Activated B cell treated with CpG ODN at 0.5 μM for 24 hours (primary cell): ENCODE results near the gene TBL3. TPM values are rescaled to one million over a fixed set of nuclear protein-coding genes. Genes with fewer than 3 reads are reported as not detected.
A peak's percentile ranks its signal among the peaks of the same experiment; 100 is the strongest.

ENCODE experiments used
- ATAC-seq: fragments of 200-7000 bp; cut with Tn5 transposase; one replicate; pipeline ENCODE4 v1.10.0; 2021; ENCODE audit warnings: low read depth, mild to moderate bottlenecking, moderate library complexity
- CTCF ChIA-PET: fragments of 350-600 bp; sonication (Branson Sonifier 250); formaldehyde crosslinking; loops from one replicate; lab custom pipeline; 2021; ENCODE audit warnings: antibody characterized with exemption; lab: Charles Lee
- POLR2A ChIA-PET: fragments of 350-600 bp; sonication (Branson Sonifier 250); formaldehyde crosslinking; loops from one replicate; lab custom pipeline; 2021; ENCODE audit warnings: antibody characterized with exemption; lab: Charles Lee
- DNase-seq: peaks from one replicate; pipeline ENCODE4 v3.0.0; 2022
- H3K27ac Mint-ChIP-seq: one replicate; pipeline ENCODE4 v1.8.0; 2020; ENCODE audit warnings: mixed read lengths
- H3K27me3 Mint-ChIP-seq: one replicate; pipeline ENCODE4 v1.8.0; 2021; ENCODE audit warnings: mixed read lengths
- H3K36me3 Mint-ChIP-seq: one replicate; pipeline ENCODE4 v1.8.0; 2021; ENCODE audit warnings: low read depth, mixed read lengths
- H3K4me1 Mint-ChIP-seq: one replicate; pipeline ENCODE4 v1.8.0; 2021; ENCODE audit warnings: mixed read lengths
- H3K4me3 Mint-ChIP-seq: one replicate; pipeline ENCODE4 v1.8.0; 2020; ENCODE audit warnings: mild to moderate bottlenecking, mixed read lengths
- H3K9me3 Mint-ChIP-seq: one replicate; pipeline ENCODE4 v1.8.0; 2020; ENCODE audit warnings: mixed read lengths
- intact Hi-C: fragments of 100-400 bp; cut with micrococcal nuclease; formaldehyde crosslinking; loops from one replicate; pipeline ENCODE4 v1.15.1; 2024
- total RNA-seq: library from RNA; stranded (reverse); gene quantifications from 2 replicates; pipeline ENCODE4 v1.2.3, GENCODE V29; 2022
- TF ChIP-seq, protein P1 (sequence below): fragments of 200-600 bp; IDR thresholded peaks from one replicate; pipeline ENCODE4 v1.8.0; 2022; ENCODE audit warnings: antibody characterized with exemption, mild to moderate bottlenecking

TBL3 gene
- total RNA-seq, 1 donor from 2014 or later, result 44.2 TPM

DNA sequence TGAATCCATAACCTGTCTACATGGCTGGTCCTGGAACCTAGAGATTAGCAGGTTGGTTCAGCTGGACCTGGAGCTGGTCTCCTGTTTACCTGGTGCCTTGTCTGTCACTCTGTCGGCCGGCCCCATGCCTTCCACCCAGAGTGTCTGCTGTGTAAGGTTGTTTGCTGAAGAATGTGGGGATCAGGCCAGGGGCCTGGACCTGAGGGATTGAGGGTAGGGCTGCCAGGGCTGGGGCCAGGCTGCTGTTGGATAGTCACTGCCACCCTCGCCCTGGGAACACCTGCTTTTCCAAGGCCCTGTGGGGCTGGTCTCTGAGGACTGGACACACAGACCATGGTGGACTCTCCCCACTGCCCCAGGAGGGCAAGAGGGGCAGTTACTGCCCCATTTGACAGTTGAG is 56.3 kb downstream of the TBL3 start:
- TF ChIP-seq, protein P1, sequence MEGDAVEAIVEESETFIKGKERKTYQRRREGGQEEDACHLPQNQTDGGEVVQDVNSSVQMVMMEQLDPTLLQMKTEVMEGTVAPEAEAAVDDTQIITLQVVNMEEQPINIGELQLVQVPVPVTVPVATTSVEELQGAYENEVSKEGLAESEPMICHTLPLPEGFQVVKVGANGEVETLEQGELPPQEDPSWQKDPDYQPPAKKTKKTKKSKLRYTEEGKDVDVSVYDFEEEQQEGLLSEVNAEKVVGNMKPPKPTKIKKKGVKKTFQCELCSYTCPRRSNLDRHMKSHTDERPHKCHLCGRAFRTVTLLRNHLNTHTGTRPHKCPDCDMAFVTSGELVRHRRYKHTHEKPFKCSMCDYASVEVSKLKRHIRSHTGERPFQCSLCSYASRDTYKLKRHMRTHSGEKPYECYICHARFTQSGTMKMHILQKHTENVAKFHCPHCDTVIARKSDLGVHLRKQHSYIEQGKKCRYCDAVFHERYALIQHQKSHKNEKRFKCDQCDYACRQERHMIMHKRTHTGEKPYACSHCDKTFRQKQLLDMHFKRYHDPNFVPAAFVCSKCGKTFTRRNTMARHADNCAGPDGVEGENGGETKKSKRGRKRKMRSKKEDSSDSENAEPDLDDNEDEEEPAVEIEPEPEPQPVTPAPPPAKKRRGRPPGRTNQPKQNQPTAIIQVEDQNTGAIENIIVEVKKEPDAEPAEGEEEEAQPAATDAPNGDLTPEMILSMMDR, result no peak
- ATAC-seq, result no peak
- H3K9me3 Mint-ChIP-seq, result no peaks in the 10 kb centered on the region
- no peak overlapping the region for H3K27ac Mint-ChIP-seq
- peaks cover 12% of the 10 kb centered on the region for H3K4me1 Mint-ChIP-seq
- no peaks in the 10 kb centered on the region for H3K36me3 Mint-ChIP-seq
- peaks cover 8% of the 10 kb centered on the region for H3K27me3 Mint-ChIP-seq
- ChIA-PET POLR2A (interaction anchor here (0.6 to 1.6 kb wide), 2 partner anchors 127 to 628 kb away, joined by 9 to 12 read pairs; partner anchors contain the start of gene TRAF7), CTCF (interaction anchor here (1.8 kb wide), 1 partner anchor 112 kb away, joined by 7 read pairs; no protein-coding TSS in a partner anchor)
- DNase-seq, result no peak
- intact Hi-C loops, result no loop called here
- H3K4me3 Mint-ChIP-seq, result peak overlapping the region; percentile 69

DNA sequence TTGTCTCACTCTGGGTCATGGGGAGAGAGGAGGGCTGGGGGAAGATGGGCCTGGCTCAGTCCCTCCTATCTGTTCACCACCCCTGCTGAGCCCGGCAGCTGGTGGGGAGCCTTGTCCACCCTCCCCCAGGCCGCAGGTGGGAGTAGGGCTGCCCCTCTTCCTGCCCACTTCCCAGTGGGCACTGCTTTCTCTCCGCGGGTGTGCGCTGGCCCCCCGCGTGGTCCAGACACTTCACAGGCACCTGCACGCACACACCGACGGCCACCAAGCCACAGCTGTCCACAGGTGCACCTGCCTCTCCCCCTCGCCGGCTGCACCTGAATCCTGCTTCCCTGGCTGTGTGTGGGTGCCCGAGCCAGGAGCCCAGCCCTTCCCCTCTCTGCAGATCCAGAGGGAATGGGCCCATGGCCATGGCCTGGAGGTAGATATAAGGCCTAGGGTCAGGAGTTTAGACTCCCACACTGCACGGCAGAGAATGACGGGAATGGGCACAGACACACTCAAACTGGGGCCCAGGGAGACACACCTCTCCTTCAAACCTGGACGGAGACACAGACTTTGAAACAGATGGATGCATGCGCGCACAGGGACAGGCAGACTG is 56.9 kb downstream of the TBL3 start:
- Mint-ChIP-seq H3K4me3 (no peak overlapping the region), H3K9me3 (no peaks in the 10 kb centered on the region), H3K36me3 (no peaks in the 10 kb centered on the region), H3K27me3 (peaks cover 8% of the 10 kb centered on the region), H3K4me1 (peaks cover 10% of the 10 kb centered on the region), H3K27ac (no peak overlapping the region)
- POLR2A ChIA-PET, result interaction anchor here (0.6 kb wide), 1 partner anchor 628 kb away, joined by 9 read pairs; no protein-coding TSS in a partner anchor
- intact Hi-C loops, result no loop called here
- DNase-seq (no peak), ATAC-seq (no peak)
- CTCF ChIA-PET, result interaction anchor here (1.8 kb wide), 1 partner anchor 112 kb away, joined by 7 read pairs; no protein-coding TSS in a partner anchor
- TF ChIP-seq, protein P1, result no peak

DNA sequence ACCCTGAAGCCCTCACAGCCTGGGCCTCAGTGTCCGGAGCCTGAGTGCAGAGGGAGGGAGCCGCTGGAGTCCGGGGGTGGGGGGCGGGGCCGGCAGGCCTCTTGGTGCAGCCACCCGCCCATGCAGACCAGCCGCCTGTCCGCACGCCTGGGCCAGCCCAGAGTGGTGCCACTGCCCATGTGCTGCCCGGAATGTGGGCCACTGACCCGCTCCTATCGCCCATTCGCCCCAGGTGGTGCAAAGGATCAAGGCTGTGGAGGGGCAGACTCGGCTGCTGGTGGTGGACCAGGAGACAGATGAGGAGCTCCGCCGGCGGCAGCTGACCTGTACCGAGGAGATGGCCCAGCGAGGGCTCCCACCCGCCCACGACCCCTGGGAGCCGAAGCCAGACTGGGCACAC is 57.5 kb downstream of the TBL3 start:
- TF ChIP-seq, protein P1, result no peak
- ChIA-PET POLR2A (no interaction called here), CTCF (no interaction called here)
- H3K4me3 Mint-ChIP-seq, result no peak overlapping the region
- peaks cover 10% of the 10 kb centered on the region for H3K4me1 Mint-ChIP-seq
- H3K27ac Mint-ChIP-seq, result no peak overlapping the region
- intact Hi-C loops, result no loop called here
- DNase-seq (no peak), ATAC-seq (no peak)
- no peaks in the 10 kb centered on the region for H3K36me3 Mint-ChIP-seq
- H3K9me3 Mint-ChIP-seq, result no peaks in the 10 kb centered on the region
- H3K27me3 Mint-ChIP-seq, result peaks cover 8% of the 10 kb centered on the region

DNA sequence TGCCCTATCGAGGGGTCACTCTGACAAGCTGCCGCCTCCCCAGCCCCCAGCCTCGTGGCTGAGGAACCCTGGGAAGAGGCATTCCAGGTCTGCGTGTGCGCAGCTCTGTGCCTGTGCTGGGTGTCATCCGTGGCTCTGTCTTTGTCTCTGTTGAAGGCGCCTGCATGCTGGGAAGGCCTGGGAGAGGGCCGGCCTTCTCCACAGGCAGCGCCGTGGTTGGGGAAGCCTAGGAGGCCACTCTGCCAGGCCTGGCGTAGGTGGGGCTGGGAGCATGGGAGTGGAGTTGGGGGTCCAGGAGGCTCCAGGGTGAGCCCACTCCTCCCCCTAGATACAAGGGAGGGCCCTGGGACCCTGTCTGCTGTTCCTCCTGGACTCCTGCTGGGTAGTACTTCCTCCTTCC is 58.2 kb downstream of the TBL3 start:
- no peaks in the 10 kb centered on the region for H3K9me3 Mint-ChIP-seq
- H3K4me1 Mint-ChIP-seq, result peaks cover 10% of the 10 kb centered on the region
- no peak for ATAC-seq

DNA sequence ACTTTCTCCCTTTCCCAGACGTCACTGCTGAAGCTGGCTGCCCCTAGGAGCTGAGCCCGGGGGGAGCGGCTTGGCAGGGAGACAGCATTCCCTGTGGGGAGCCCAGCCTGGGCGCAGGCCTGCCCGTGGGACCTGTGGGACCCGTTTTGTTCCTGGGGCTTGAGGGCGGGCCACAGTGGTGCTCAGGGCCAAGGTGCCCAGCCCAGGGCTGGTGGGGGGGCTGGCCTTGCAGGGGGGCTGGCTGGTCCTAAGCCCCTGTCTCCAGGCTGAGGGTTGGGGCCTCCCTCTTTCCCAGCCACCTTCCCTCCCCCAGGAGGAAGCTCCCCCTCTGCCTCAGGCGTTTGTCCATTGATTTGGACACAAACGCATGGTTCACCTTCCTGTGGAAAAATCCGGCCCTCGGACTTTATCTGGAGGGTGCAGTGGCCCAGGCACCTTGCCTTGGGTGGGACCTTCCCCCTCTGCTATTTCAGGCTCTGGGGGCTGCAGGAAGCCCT is 59.3 kb downstream of the TBL3 start:
- H3K4me3 Mint-ChIP-seq, result no peak overlapping the region
- intact Hi-C loops, result no loop called here

More for the DNA sequence above, 58.2 kb downstream of the TBL3 start:
- Mint-ChIP-seq H3K27ac (no peak overlapping the region), H3K4me3 (no peak overlapping the region), H3K27me3 (peaks cover 11% of the 10 kb centered on the region), H3K36me3 (no peaks in the 10 kb centered on the region)
- POLR2A ChIA-PET, result interaction anchor here (0.6 kb wide), 1 partner anchor 703 kb away, joined by 4 read pairs; no protein-coding TSS in a partner anchor
- DNase-seq, result no peak
- intact Hi-C loops, result no loop called here
- CTCF ChIA-PET, result no interaction called here
- TF ChIP-seq, protein P1, result no peak

More for the DNA sequence above, 59.3 kb downstream of the TBL3 start:
- Mint-ChIP-seq H3K9me3 (no peaks in the 10 kb centered on the region), H3K27me3 (peaks cover 6% of the 10 kb centered on the region), H3K36me3 (no peaks in the 10 kb centered on the region), H3K27ac (no peak overlapping the region), H3K4me1 (peaks cover 6% of the 10 kb centered on the region)
- DNase-seq (no peak), ATAC-seq (no peak)
- CTCF ChIA-PET, result no interaction called here
- POLR2A ChIA-PET, result no interaction called here
- TF ChIP-seq, protein P1, result no peak

Other genes with a start within 250 kb of the TBL3 start
- gene NME3, start 200.5 kb upstream of the TBL3 start, total RNA-seq, result 54.1 and 57.8 TPM in 2 replicates
- 37.1 and 49.9 TPM in 2 replicates for gene EME2, start 199.2 kb upstream of the TBL3 start, total RNA-seq
- gene MRPS34, start 198.9 kb upstream of the TBL3 start, total RNA-seq, result 60.9 and 65.1 TPM in 2 replicates
- gene SPSB3, start 189.5 kb upstream of the TBL3 start, total RNA-seq, result 36.4 and 40.3 TPM in 2 replicates
- gene NUBP2, start 189.1 kb upstream of the TBL3 start, total RNA-seq, result 53.7 and 54.2 TPM in 2 replicates
- gene IGFALS, start 178.3 kb upstream of the TBL3 start, total RNA-seq, result not detected in 2 replicates
- gene HAGH, start 145.2 kb upstream of the TBL3 start, total RNA-seq, result 19.0 and 19.5 TPM in 2 replicates
- gene FAHD1, start 144.8 kb upstream of the TBL3 start, total RNA-seq, result 10.2 and 10.4 TPM in 2 replicates
- not detected in 2 replicates for gene MEIOB, start 99.9 kb upstream of the TBL3 start, total RNA-seq
- gene HS3ST6, start 53.6 kb upstream of the TBL3 start, total RNA-seq, result not detected in 2 replicates
- 14.7 and 16.6 TPM in 2 replicates for gene MSRB1, start 28.9 kb upstream of the TBL3 start, total RNA-seq
- not detected in 2 replicates for gene RPL3L, start 17.4 kb upstream of the TBL3 start, total RNA-seq
- 77.4 and 92.5 TPM in 2 replicates for gene NDUFB10, start 12.5 kb upstream of the TBL3 start, total RNA-seq
- 5,116 and 5,913 TPM in 2 replicates for gene RPS2, start 7.2 kb upstream of the TBL3 start, total RNA-seq
- not detected in 2 replicates for gene RNF151, start 5.2 kb upstream of the TBL3 start, total RNA-seq
- 0.37 and 0.73 TPM in 2 replicates for gene NOXO1, start 9.4 kb downstream of the TBL3 start, total RNA-seq
- 31.6 and 39.4 TPM in 2 replicates for gene GFER, start 12.1 kb downstream of the TBL3 start, total RNA-seq
- gene SYNGR3, start 17.9 kb downstream of the TBL3 start, total RNA-seq, result 10.0 and 11.3 TPM in 2 replicates
- gene ZNF598, start 37.8 kb downstream of the TBL3 start, total RNA-seq, result 56.4 and 59.3 TPM in 2 replicates
- 1.5 and 1.7 TPM in 2 replicates for gene NPW, start 47.7 kb downstream of the TBL3 start, total RNA-seq
- 0.56 and 0.93 TPM in 2 replicates for gene NHERF2, start 54.8 kb downstream of the TBL3 start, total RNA-seq
- gene NTHL1, start 75.8 kb downstream of the TBL3 start, total RNA-seq, result 10.5 and 11.5 TPM in 2 replicates
- gene TSC2, start 75.9 kb downstream of the TBL3 start, total RNA-seq, result 130 and 139 TPM in 2 replicates
- 58.6 and 84.2 TPM in 2 replicates for gene PKD1, start 163.8 kb downstream of the TBL3 start, total RNA-seq
- gene RAB26, start 176.6 kb downstream of the TBL3 start, total RNA-seq, result 0.61 TPM in 1 of 2 replicates, not detected in the other
- 72.7 and 78.1 TPM in 2 replicates for gene TRAF7, start 183.7 kb downstream of the TBL3 start, total RNA-seq
- gene CASKIN1, start 224.6 kb downstream of the TBL3 start, total RNA-seq, result not detected in 2 replicates
- 35.7 and 38.7 TPM in 2 replicates for gene MLST8, start 233.4 kb downstream of the TBL3 start, total RNA-seq
- 4.9 and 5.1 TPM in 2 replicates for gene BRICD5, start 238.8 kb downstream of the TBL3 start, total RNA-seq
- gene PGP, start 242.8 kb downstream of the TBL3 start, total RNA-seq, result 9.9 and 10.4 TPM in 2 replicates